Testis (tissue), 3 donors: ENCODE measurements around the gene MINDY4. TPM values are rescaled to one million over a fixed set of nuclear protein-coding genes. Genes with fewer than 3 reads are reported as not detected.
"Not testable (repeated sequence)": the region's sequence is repeated elsewhere in the genome, so short reads cannot be mapped to it uniquely, and the experiment has no call there.

Experiments
- DNase-seq: peaks from one replicate; pipeline ENCODE4 v3.0.0-alpha.2; 2019
- H3K27ac ChIP-seq, 2 donors: fragments of 200-600 bp; sonication (generic); one replicate each; pipeline ENCODE4 v1.5.1; 2019
- H3K27me3 ChIP-seq: fragments of 200-600 bp; sonication (generic); one replicate; pipeline ENCODE4 v1.5.1; 2019
- H3K36me3 ChIP-seq: fragments of 200-600 bp; sonication (generic); one replicate; pipeline ENCODE4 v1.5.1; 2017; ENCODE audit warnings: low read depth; ENCODE audit errors: missing control alignments
- H3K4me1 ChIP-seq: fragments of 200-600 bp; sonication (generic); one replicate; pipeline ENCODE4 v1.5.1; 2019
- H3K4me3 ChIP-seq, 2 donors: fragments of 200-600 bp; sonication (generic); one replicate each; pipeline ENCODE4 v1.5.1; 2017 to 2019
- H3K9me3 ChIP-seq: fragments of 200-600 bp; sonication (generic); one replicate; pipeline ENCODE4 v1.5.1; 2017
- CTCF ChIP-seq, 3 experiments: fragments of 450-650 bp in 2 of 3; fragments of 200-600 bp in 1 of 3; sonication (generic) in 1 of 3; IDR thresholded peaks; one replicate each; pipeline ENCODE4 v1.5.1; 2016 to 2019; ENCODE audit warnings: antibody characterized with exemption in 3 of 3, mild to moderate bottlenecking in 2 of 3, moderate library complexity in 1 of 3
- POLR2A ChIP-seq: fragments of 450-650 bp; IDR thresholded peaks from one replicate; pipeline ENCODE4 v1.6.1; 2017; ENCODE audit warnings: antibody characterized with exemption, mild to moderate bottlenecking, moderate library complexity
- WGBS, 2 donors: methylation state at CpG; one replicate each; pipeline ENCODE4 v1.1.5; 2018; 5-methylcytosine and 5-hydroxymethylcytosine counted together
- intact Hi-C: fragments of 100-400 bp; cut with DNase I; formaldehyde crosslinking; loops from one replicate; pipeline ENCODE4 v1.15.1; 2023; ENCODE audit warnings: low total_unique reads
- polyA plus RNA-seq: library from polyadenylated mRNA; stranded (reverse); fragments of 350-450 nt; fragmentation: Illumina TruSeq; extraction: RNeasy Lipid Tissue Mini Kit (QIAGEN cat#74804); gene quantifications from one replicate; pipeline ENCODE4 v1.2.3, GENCODE V29; 2014; ENCODE audit warnings: low read depth, low replicate concordance; ENCODE audit not compliant: insufficient read depth
- total RNA-seq, 2 donors: library from RNA; depleted of rRNA; stranded (reverse); fragments of >200 nt; gene quantifications; one replicate each; pipeline ENCODE4 v1.2.3, GENCODE V29; 2016

The MINDY4 gene
- total and polyA plus RNA-seq, 3 donors from 2014 or later: 25.3 to 51.7 (median 47.6) TPM

- H3K9me3 ChIP-seq: no peaks in the 10 kb centered on the region
- no peak overlapping the region for H3K27ac ChIP-seq
- no peaks in the 10 kb centered on the region for H3K36me3 ChIP-seq
- H3K4me1 ChIP-seq: no peaks in the 10 kb centered on the region
- intact Hi-C loops: no loop called here
- no peak for TF ChIP-seq CTCF (IDR thresholded peaks at IDR 0.05)
- no peak for TF ChIP-seq POLR2A
- no peak for DNase-seq
- H3K4me3 ChIP-seq: no peak overlapping the region
- 92 to 95% methylated on average over 7 of the region's 7 CpGs for WGBS, 2 donors
- H3K27me3 ChIP-seq: no peaks in the 10 kb centered on the region
These were observed 55.0 kb downstream of the MINDY4 start for GRCh38 chr7:30826181-30826580.

GRCh38 chr7:30828591-30828990 lies 57.4 kb downstream of the MINDY4 start:
- intact Hi-C loops: no loop called here
- no peak overlapping the region for H3K4me3 ChIP-seq
- no peak overlapping the region for H3K27ac ChIP-seq
- WGBS, 2 donors: 96 to 98% methylated on average over 9 of the region's 9 CpGs
- no peaks in the 10 kb centered on the region for H3K36me3 ChIP-seq
- TF ChIP-seq POLR2A: no peak
- no peak for TF ChIP-seq CTCF (IDR thresholded peaks at IDR 0.05)
- no peaks in the 10 kb centered on the region for H3K4me1 ChIP-seq
- no peaks in the 10 kb centered on the region for H3K27me3 ChIP-seq
- DNase-seq: no peak
- no peaks in the 10 kb centered on the region for H3K9me3 ChIP-seq

- intact Hi-C loops: no loop called here
- no peak for TF ChIP-seq POLR2A
- no peak for TF ChIP-seq CTCF (IDR thresholded peaks at IDR 0.05)
- Histone ChIP-seq H3K36me3 (no peaks in the 10 kb centered on the region), H3K4me3 (no peak overlapping the region), H3K27me3 (no peaks in the 10 kb centered on the region), H3K9me3 (no peaks in the 10 kb centered on the region), H3K4me1 (no peaks in the 10 kb centered on the region), H3K27ac (no peak overlapping the region)
- 80 to 96% methylated on average over 2 of the region's 2 CpGs for WGBS, 2 donors
- no peak for DNase-seq
These were observed 58.3 kb downstream of the MINDY4 start for GRCh38 chr7:30829471-30829870.

GRCh38 chr7:30831227-30831626 lies 60.0 kb downstream of the MINDY4 start:
- H3K9me3 ChIP-seq: no peaks in the 10 kb centered on the region
- H3K36me3 ChIP-seq: no peaks in the 10 kb centered on the region
- TF ChIP-seq POLR2A (no peak), CTCF (IDR thresholded peaks at IDR 0.05) (no peak)
- intact Hi-C loops: no loop called here
- no peaks in the 10 kb centered on the region for H3K4me1 ChIP-seq
- H3K27me3 ChIP-seq: no peaks in the 10 kb centered on the region
- 92 to 100% methylated on average over 2 of the region's 2 CpGs for WGBS, 2 donors
- DNase-seq: no peak
- H3K4me3 ChIP-seq: no peak overlapping the region
- H3K27ac ChIP-seq: no peak overlapping the region

- H3K9me3 ChIP-seq: no peaks in the 10 kb centered on the region
- no peaks in the 10 kb centered on the region for H3K36me3 ChIP-seq
- no peak overlapping the region for H3K4me3 ChIP-seq
- no peak for DNase-seq
- intact Hi-C loops: no loop called here
- WGBS, 2 donors: 93 to 99% methylated on average over 5 of the region's 5 CpGs
- H3K27ac ChIP-seq: no peak overlapping the region
- no peaks in the 10 kb centered on the region for H3K27me3 ChIP-seq
- TF ChIP-seq POLR2A: no peak
- TF ChIP-seq CTCF (IDR thresholded peaks at IDR 0.05): no peak
- H3K4me1 ChIP-seq: peaks cover 2% of the 10 kb centered on the region
These were observed 60.7 kb downstream of the MINDY4 start for GRCh38 chr7:30831936-30832335.

GRCh38 chr7:30834017-30834674 lies 62.9 kb downstream of the MINDY4 start:
- H3K27me3 ChIP-seq, DNase-seq, intact Hi-C loops, H3K27ac ChIP-seq, H3K36me3 ChIP-seq, H3K9me3 ChIP-seq, H3K4me3 ChIP-seq, H3K4me1 ChIP-seq: not testable (repeated sequence)
- 93 to 96% methylated on average over 6 of the region's 6 CpGs for WGBS, 2 donors
